ENCODE results near the gene TAPBPL.
A peak's percentile ranks its signal among the peaks of the same experiment; 100 is the strongest.

The TAPBPL gene

GRCh38 chr12:6432991-6433390 lies 18.9 kb upstream of the TAPBPL start:
- TF ChIP-seq CTCF (IDR thresholded peaks at IDR 0.05; ENCODE audit: unreplicated experiment in 3 of 3): no peak
- Mint-ChIP-seq H3K4me3 (no peak overlapping the region), H3K27ac (peak overlapping the region in 1 of 3 experiments; percentile 15), H3K9me3 (no peaks in the 10 kb centered on the region), H3K27me3 (ENCODE audit: low read depth) (no peaks in the 10 kb centered on the region), H3K36me3 (ENCODE audit: low read depth) (no peaks in the 10 kb centered on the region), H3K4me1 (peaks cover 32% of the 10 kb centered on the region)

- Mint-ChIP-seq H3K36me3 (ENCODE audit: low read depth) (no peaks in the 10 kb centered on the region), H3K4me1 (peaks cover 44% of the 10 kb centered on the region), H3K4me3 (no peak overlapping the region), H3K27ac (peak overlapping the region in 2 of 3 experiments; percentile 67 to 82), H3K9me3 (no peaks in the 10 kb centered on the region), H3K27me3 (ENCODE audit: low read depth) (no peaks in the 10 kb centered on the region)
- no peak for TF ChIP-seq CTCF (IDR thresholded peaks at IDR 0.05; ENCODE audit: unreplicated experiment in 3 of 3)
Measured at GRCh38 chr12:6434205-6435140, 17.4 kb upstream of the TAPBPL start.

GRCh38 chr12:6435961-6436715 lies 15.7 kb upstream of the TAPBPL start:
- Mint-ChIP-seq H3K4me1 (peaks cover 33% of the 10 kb centered on the region), H3K27me3 (ENCODE audit: low read depth) (no peaks in the 10 kb centered on the region), H3K36me3 (ENCODE audit: low read depth) (no peaks in the 10 kb centered on the region), H3K27ac (no peak overlapping the region), H3K4me3 (no peak overlapping the region), H3K9me3 (no peaks in the 10 kb centered on the region)
- TF ChIP-seq CTCF (IDR thresholded peaks at IDR 0.05; ENCODE audit: unreplicated experiment in 3 of 3): no peak

GRCh38 chr12:6437586-6437985 lies 14.3 kb upstream of the TAPBPL start:
- TF ChIP-seq CTCF (IDR thresholded peaks at IDR 0.05; ENCODE audit: unreplicated experiment in 3 of 3): no peak
- H3K4me3 Mint-ChIP-seq: no peak overlapping the region

GRCh38 chr12:6438345-6438744 lies 13.5 kb upstream of the TAPBPL start:
- H3K27ac Mint-ChIP-seq: no peak overlapping the region
- no peaks in the 10 kb centered on the region for H3K27me3 Mint-ChIP-seq (ENCODE audit: low read depth)
- TF ChIP-seq CTCF (IDR thresholded peaks at IDR 0.05; ENCODE audit: unreplicated experiment in 3 of 3): no peak
- H3K4me1 Mint-ChIP-seq: peaks cover 28% of the 10 kb centered on the region
- no peaks in the 10 kb centered on the region for H3K36me3 Mint-ChIP-seq (ENCODE audit: low read depth)
- no peaks in the 10 kb centered on the region for H3K9me3 Mint-ChIP-seq
- H3K4me3 Mint-ChIP-seq: no peak overlapping the region

More at GRCh38 chr12:6437586-6437985, 14.3 kb upstream of the TAPBPL start:
- H3K27ac Mint-ChIP-seq: no peak overlapping the region
- no peaks in the 10 kb centered on the region for H3K27me3 Mint-ChIP-seq (ENCODE audit: low read depth)
- no peaks in the 10 kb centered on the region for H3K9me3 Mint-ChIP-seq
- no peaks in the 10 kb centered on the region for H3K36me3 Mint-ChIP-seq (ENCODE audit: low read depth)
- H3K4me1 Mint-ChIP-seq: peaks cover 29% of the 10 kb centered on the region
